SK-N-SH treated with all-trans-retinoic acid at 6 μM for 48 hours (cell line): ENCODE results near the gene LPIN3.

Experiments used
- ATAC-seq: fragments of 200-7000 bp; cut with Tn5 transposase; 3 replicates; pipeline ENCODE4 v1.9.1; 2020; ENCODE audit warnings: mild to moderate bottlenecking, moderate library complexity
- ARNTL ChIP-seq: fragments of 450-650 bp; formaldehyde crosslinking; IDR thresholded peaks from 2 replicates; pipeline ENCODE4 v1.5.0; 2020; ENCODE audit warnings: low read depth, mild to moderate bottlenecking, moderate library complexity, borderline replicate concordance
- BACH2 ChIP-seq: fragments of 250-450 bp; sonication (Bioruptor Pico); IDR thresholded peaks from 2 replicates; pipeline ENCODE4 v1.9.0; 2021; ENCODE audit warnings: mild to moderate bottlenecking, borderline replicate concordance
- CSDC2 ChIP-seq: fragments of 250-450 bp; sonication (Bioruptor Pico); IDR thresholded peaks from 2 replicates; pipeline ENCODE4 v1.5.0; 2020; ENCODE audit warnings: mild to moderate bottlenecking, moderate library complexity
- ESRRG ChIP-seq: fragments of 250-450 bp; sonication (Bioruptor Pico); IDR thresholded peaks from 2 replicates; pipeline ENCODE4 v1.6.1; 2021; ENCODE audit warnings: mild to moderate bottlenecking
- GLIS3 ChIP-seq: fragments of 250-450 bp; sonication (Bioruptor Pico); IDR thresholded peaks from 2 replicates; pipeline ENCODE4 v1.5.0; 2020; ENCODE audit warnings: mild to moderate bottlenecking, moderate library complexity
- ISL1 ChIP-seq: fragments of 250-450 bp; sonication (Bioruptor Pico); IDR thresholded peaks from 2 replicates; pipeline ENCODE4 v2.1.2; 2022; ENCODE audit warnings: mild to moderate bottlenecking, moderate library complexity
- OSR1 ChIP-seq: fragments of 250-450 bp; sonication (Bioruptor Pico); IDR thresholded peaks from 2 replicates; pipeline ENCODE4 v1.8.0; 2022; ENCODE audit warnings: moderate library complexity, mild to moderate bottlenecking, inconsistent platforms
- POU6F1 ChIP-seq: fragments of 250-450 bp; sonication (Bioruptor Pico); IDR thresholded peaks from 2 replicates; pipeline ENCODE4 v1.8.0; 2021; ENCODE audit warnings: low read depth, mild to moderate bottlenecking, moderate library complexity, borderline replicate concordance
- PPARA ChIP-seq: fragments of 250-450 bp; sonication (Bioruptor Pico); IDR thresholded peaks from 2 replicates; pipeline ENCODE4 v1.5.0; 2020; ENCODE audit warnings: mild to moderate bottlenecking, borderline replicate concordance
- SNAI2 ChIP-seq: fragments of 250-450 bp; sonication (Bioruptor Pico); IDR thresholded peaks from 2 replicates; pipeline ENCODE4 v1.5.0; 2020; ENCODE audit warnings: mild to moderate bottlenecking, moderate library complexity
- TCF4 ChIP-seq: fragments of 250-450 bp; sonication (Bioruptor Pico); IDR thresholded peaks from 2 replicates; pipeline ENCODE4 v1.8.0; 2021; ENCODE audit warnings: mild to moderate bottlenecking, moderate library complexity, borderline replicate concordance
- TOX ChIP-seq: fragments of 250-450 bp; sonication (Bioruptor Pico); IDR thresholded peaks from 2 replicates; pipeline ENCODE4 v1.8.0; 2021; ENCODE audit warnings: mild to moderate bottlenecking, moderate library complexity, borderline replicate concordance
- ZC3H10 ChIP-seq: fragments of 250-450 bp; sonication (Bioruptor Pico); IDR thresholded peaks from 2 replicates; pipeline ENCODE4 v1.5.1; 2021; ENCODE audit warnings: mild to moderate bottlenecking, moderate library complexity
- ZFP3 ChIP-seq: fragments of 250-450 bp; sonication (Bioruptor Pico); IDR thresholded peaks from 2 replicates; pipeline ENCODE4 v1.5.0; 2020; ENCODE audit warnings: mild to moderate bottlenecking, moderate library complexity
- ZFP30 ChIP-seq: fragments of 450-650 bp; formaldehyde crosslinking; IDR thresholded peaks from 2 replicates; pipeline ENCODE4 v1.5.0; 2022; ENCODE audit warnings: mild to moderate bottlenecking, moderate library complexity
- ZNF565 ChIP-seq: fragments of 450-650 bp; formaldehyde crosslinking; conservative IDR thresholded peaks from 2 replicates; pipeline ENCODE4 v1.5.0; 2020; ENCODE audit warnings: low read depth, mild to moderate bottlenecking, moderate library complexity
- ZNF8 ChIP-seq: fragments of 450-650 bp; formaldehyde crosslinking; IDR thresholded peaks from 2 replicates; pipeline ENCODE4 v1.5.0; 2020; ENCODE audit warnings: mild to moderate bottlenecking, moderate library complexity
- TF ChIP-seq, protein P1 (sequence below): fragments of 250-450 bp; sonication (Bioruptor Pico); IDR thresholded peaks from 2 replicates; pipeline ENCODE4 v1.5.0; 2020; ENCODE audit warnings: mild to moderate bottlenecking, moderate library complexity
- TF ChIP-seq, protein P2 (sequence below): fragments of 250-450 bp; sonication (Bioruptor Pico); IDR thresholded peaks from 2 replicates; pipeline ENCODE4 v1.5.1; 2020; ENCODE audit warnings: low read depth, mild to moderate bottlenecking, moderate library complexity
- TF ChIP-seq, protein P3 (sequence below): fragments of 250-450 bp; sonication (Bioruptor Pico); IDR thresholded peaks from 2 replicates; pipeline ENCODE4 v1.8.0; 2020; ENCODE audit warnings: mild to moderate bottlenecking, moderate library complexity, borderline replicate concordance

LPIN3 gene

GRCh38 chr20:41299899-41300298 lies 40.7 kb upstream of the LPIN3 start (continued):
- TF ChIP-seq ZNF565 (CRISPR knock-in tag) (no peak), ZFP30 (no peak), ZNF8 (CRISPR knock-in tag) (no peak), POU6F1 (CRISPR knock-in tag) (no peak)
- TF ChIP-seq, protein P1, sequence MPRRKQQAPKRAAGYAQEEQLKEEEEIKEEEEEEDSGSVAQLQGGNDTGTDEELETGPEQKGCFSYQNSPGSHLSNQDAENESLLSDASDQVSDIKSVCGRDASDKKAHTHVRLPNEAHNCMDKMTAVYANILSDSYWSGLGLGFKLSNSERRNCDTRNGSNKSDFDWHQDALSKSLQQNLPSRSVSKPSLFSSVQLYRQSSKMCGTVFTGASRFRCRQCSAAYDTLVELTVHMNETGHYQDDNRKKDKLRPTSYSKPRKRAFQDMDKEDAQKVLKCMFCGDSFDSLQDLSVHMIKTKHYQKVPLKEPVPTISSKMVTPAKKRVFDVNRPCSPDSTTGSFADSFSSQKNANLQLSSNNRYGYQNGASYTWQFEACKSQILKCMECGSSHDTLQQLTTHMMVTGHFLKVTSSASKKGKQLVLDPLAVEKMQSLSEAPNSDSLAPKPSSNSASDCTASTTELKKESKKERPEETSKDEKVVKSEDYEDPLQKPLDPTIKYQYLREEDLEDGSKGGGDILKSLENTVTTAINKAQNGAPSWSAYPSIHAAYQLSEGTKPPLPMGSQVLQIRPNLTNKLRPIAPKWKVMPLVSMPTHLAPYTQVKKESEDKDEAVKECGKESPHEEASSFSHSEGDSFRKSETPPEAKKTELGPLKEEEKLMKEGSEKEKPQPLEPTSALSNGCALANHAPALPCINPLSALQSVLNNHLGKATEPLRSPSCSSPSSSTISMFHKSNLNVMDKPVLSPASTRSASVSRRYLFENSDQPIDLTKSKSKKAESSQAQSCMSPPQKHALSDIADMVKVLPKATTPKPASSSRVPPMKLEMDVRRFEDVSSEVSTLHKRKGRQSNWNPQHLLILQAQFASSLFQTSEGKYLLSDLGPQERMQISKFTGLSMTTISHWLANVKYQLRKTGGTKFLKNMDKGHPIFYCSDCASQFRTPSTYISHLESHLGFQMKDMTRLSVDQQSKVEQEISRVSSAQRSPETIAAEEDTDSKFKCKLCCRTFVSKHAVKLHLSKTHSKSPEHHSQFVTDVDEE (CRISPR knock-in tag) = no peak

DNA sequence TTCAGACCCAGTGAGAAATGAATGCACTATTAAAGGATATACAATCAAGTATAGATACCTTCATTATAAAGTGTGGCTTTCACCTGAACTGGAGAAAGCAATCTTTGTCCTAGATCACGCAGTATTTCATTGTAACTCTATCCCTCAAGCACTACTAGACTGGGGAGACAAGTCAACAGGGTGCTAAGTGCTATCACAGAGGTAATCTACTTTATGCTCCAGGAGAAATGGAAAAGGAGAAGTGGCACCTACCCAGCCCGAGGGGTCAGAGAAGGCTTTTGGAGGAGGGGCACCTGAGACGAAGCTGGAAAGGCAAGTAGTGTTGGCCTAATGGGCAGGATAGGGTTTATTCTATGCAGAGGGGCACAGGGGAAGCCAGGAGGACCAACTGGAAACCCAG lies 40.2 kb upstream of the LPIN3 start:
- TF ChIP-seq ZFP30 = no peak
- TF ChIP-seq, protein P2, sequence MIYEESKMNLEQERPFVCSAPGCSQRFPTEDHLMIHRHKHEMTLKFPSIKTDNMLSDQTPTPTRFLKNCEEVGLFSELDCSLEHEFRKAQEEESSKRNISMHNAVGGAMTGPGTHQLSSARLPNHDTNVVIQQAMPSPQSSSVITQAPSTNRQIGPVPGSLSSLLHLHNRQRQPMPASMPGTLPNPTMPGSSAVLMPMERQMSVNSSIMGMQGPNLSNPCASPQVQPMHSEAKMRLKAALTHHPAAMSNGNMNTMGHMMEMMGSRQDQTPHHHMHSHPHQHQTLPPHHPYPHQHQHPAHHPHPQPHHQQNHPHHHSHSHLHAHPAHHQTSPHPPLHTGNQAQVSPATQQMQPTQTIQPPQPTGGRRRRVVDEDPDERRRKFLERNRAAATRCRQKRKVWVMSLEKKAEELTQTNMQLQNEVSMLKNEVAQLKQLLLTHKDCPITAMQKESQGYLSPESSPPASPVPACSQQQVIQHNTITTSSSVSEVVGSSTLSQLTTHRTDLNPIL (CRISPR knock-in tag) = no peak
- TF ChIP-seq ARNTL (CRISPR knock-in tag) = no peak
- no peak for TF ChIP-seq CSDC2 (CRISPR knock-in tag)
- no peak for TF ChIP-seq POU6F1 (CRISPR knock-in tag)
- TF ChIP-seq TOX (CRISPR knock-in tag) = no peak
- TF ChIP-seq GLIS3 (CRISPR knock-in tag) = no peak
- no peak for TF ChIP-seq SNAI2 (CRISPR knock-in tag)
- no peak for TF ChIP-seq ZNF565 (CRISPR knock-in tag)
- no peak for TF ChIP-seq PPARA (CRISPR knock-in tag)
- no peak for TF ChIP-seq ZNF8 (CRISPR knock-in tag)
- TF ChIP-seq ISL1 = no peak
- no peak for TF ChIP-seq ESRRG (CRISPR knock-in tag)
- TF ChIP-seq BACH2 = no peak
- TF ChIP-seq, protein P3, sequence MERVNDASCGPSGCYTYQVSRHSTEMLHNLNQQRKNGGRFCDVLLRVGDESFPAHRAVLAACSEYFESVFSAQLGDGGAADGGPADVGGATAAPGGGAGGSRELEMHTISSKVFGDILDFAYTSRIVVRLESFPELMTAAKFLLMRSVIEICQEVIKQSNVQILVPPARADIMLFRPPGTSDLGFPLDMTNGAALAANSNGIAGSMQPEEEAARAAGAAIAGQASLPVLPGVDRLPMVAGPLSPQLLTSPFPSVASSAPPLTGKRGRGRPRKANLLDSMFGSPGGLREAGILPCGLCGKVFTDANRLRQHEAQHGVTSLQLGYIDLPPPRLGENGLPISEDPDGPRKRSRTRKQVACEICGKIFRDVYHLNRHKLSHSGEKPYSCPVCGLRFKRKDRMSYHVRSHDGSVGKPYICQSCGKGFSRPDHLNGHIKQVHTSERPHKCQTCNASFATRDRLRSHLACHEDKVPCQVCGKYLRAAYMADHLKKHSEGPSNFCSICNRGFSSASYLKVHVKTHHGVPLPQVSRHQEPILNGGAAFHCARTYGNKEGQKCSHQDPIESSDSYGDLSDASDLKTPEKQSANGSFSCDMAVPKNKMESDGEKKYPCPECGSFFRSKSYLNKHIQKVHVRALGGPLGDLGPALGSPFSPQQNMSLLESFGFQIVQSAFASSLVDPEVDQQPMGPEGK (CRISPR knock-in tag) = no peak
- TF ChIP-seq ZC3H10 (CRISPR knock-in tag) = no peak
- no peak for TF ChIP-seq ZFP3 (CRISPR knock-in tag)
- no peak for TF ChIP-seq TCF4 (CRISPR knock-in tag)
- TF ChIP-seq, protein P1 (CRISPR knock-in tag) = no peak
- TF ChIP-seq OSR1 (CRISPR knock-in tag) = no peak
- no peak for ATAC-seq
